GM21360 (cell line): Measurements from ENCODE around the gene SORCS2.

ENCODE experiments used
- ATAC-seq: cut with Tn5 transposase; IDR thresholded peaks from one replicate; pipeline ENCODE4 v1.9.1; 2021; ENCODE audit warnings: mild to moderate bottlenecking, moderate library complexity; ENCODE audit not compliant: unreplicated experiment

Gene SORCS2

GRCh38 chr4:7461230-7461629 is 268.9 kb downstream of the SORCS2 start:
- no peak for ATAC-seq

- no peak for ATAC-seq
Observed at GRCh38 chr4:7462509-7462971, 270.2 kb downstream of the SORCS2 start.

GRCh38 chr4:7463566-7464258 is 271.4 kb downstream of the SORCS2 start:
- no peak for ATAC-seq

- ATAC-seq: no peak
Observed at GRCh38 chr4:7464259-7464655, 271.9 kb downstream of the SORCS2 start.

- ATAC-seq: no peak
Observed at GRCh38 chr4:7465017-7465416, 272.7 kb downstream of the SORCS2 start.

GRCh38 chr4:7466215-7466614 is 273.9 kb downstream of the SORCS2 start:
- no peak for ATAC-seq

- no peak for ATAC-seq
Observed at GRCh38 chr4:7466904-7467303, 274.6 kb downstream of the SORCS2 start.

- no peak for ATAC-seq
Observed at GRCh38 chr4:7467471-7467870, 275.1 kb downstream of the SORCS2 start.

GRCh38 chr4:7469023-7469422 is 276.7 kb downstream of the SORCS2 start:
- no peak for ATAC-seq

GRCh38 chr4:7470111-7470510 is 277.8 kb downstream of the SORCS2 start:
- no peak for ATAC-seq

GRCh38 chr4:7470522-7471128 is 278.3 kb downstream of the SORCS2 start:
- ATAC-seq: no peak

- no peak for ATAC-seq
Observed at GRCh38 chr4:7472442-7473013, 280.2 kb downstream of the SORCS2 start.

- ATAC-seq: no peak
Observed at GRCh38 chr4:7473081-7473480, 280.7 kb downstream of the SORCS2 start.

GRCh38 chr4:7474320-7474719 is 282.0 kb downstream of the SORCS2 start:
- no peak for ATAC-seq

GRCh38 chr4:7475207-7475606 is 282.9 kb downstream of the SORCS2 start:
- no peak for ATAC-seq

GRCh38 chr4:7476820-7477219 is 284.5 kb downstream of the SORCS2 start:
- ATAC-seq: no peak

GRCh38 chr4:7477695-7478094 is 285.4 kb downstream of the SORCS2 start:
- no peak for ATAC-seq

GRCh38 chr4:7478665-7479064 is 286.3 kb downstream of the SORCS2 start:
- no peak for ATAC-seq

- no peak for ATAC-seq
Observed at GRCh38 chr4:7480423-7480822, 288.1 kb downstream of the SORCS2 start.

GRCh38 chr4:7481227-7481626 is 288.9 kb downstream of the SORCS2 start:
- ATAC-seq: no peak

- ATAC-seq: no peak
Observed at GRCh38 chr4:7485096-7485495, 292.8 kb downstream of the SORCS2 start.

GRCh38 chr4:7486101-7486500 is 293.8 kb downstream of the SORCS2 start:
- ATAC-seq: no peak
